Loucy (cell line): ENCODE measurements around the gene MIEN1.

Experiments used
- CTCF ChIP-seq: fragments of 200-600 bp; sonication (generic); conservative IDR thresholded peaks from 2 replicates; pipeline ENCODE4 v1.5.1; 2014; ENCODE audit warnings: mild to moderate bottlenecking, antibody characterized with exemption, low read length
- EZH2phosphoT487 ChIP-seq: fragments of 200-600 bp; IDR thresholded peaks from 2 replicates; pipeline ENCODE4 v1.6.1; 2018; ENCODE audit warnings: antibody characterized with exemption, mild to moderate bottlenecking, moderate library complexity, borderline replicate concordance

GRCh38 chr17:39709998-39710964 is 20.1 kb downstream of the MIEN1 start:
- TF ChIP-seq CTCF: no peak
- no peak for TF ChIP-seq EZH2phosphoT487
